ENCODE measurements around the gene TRA2A.
"Not testable (repeated sequence)": the region's sequence is repeated elsewhere in the genome, so short reads cannot be mapped to it uniquely, and the experiment has no call there.

Gene TRA2A

DNA sequence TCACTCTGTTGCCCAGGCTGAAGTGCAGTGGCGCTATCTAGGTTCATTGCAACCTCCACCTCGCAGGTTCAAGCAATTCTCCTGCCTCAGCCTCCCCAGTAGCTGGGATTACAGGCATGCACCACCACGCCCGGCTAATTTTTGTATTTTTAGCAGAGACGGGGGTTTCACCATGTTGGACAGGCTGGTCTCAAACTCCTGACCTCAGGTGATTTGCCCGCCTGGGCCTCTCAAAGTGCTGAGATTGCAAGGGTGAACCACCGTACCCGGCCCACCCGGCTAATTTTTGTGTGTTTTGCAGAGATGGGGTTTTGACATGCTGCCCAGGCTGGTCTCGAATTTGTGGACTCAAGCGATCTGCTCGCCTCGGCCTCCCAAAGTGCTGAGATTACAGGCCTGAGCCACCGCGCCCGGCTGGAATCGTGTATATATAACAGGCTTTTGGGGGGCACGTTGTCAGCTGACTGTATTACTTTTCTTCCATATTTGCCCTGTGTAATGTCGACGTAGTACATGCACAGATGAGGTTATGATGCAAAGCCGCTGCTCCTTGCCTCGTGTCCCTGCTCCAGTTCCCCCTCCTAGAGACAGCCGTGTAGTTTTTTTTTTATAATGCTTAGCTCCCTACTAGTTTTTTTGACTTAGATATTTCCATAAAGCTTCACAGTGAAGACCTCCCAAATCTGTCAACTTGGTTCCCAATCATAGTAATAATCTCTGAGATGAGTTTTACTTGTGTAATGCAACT, 883 bp upstream of the TRA2A start:
- Histone ChIP-seq H3K4me3 (ENCODE audit: low read length) (peak overlapping the region; percentile 99; the same call in 1 of the 2 replicates), H3K27me3 (ENCODE audit: insufficient read depth, low read length) (no peaks in the 10 kb centered on the region), H3K4me1 (ENCODE audit: insufficient read depth, low read length) (peaks cover 12% of the 10 kb centered on the region; the same call in 1 of the 2 replicates), H3K9ac (ENCODE audit: low read depth, low read length) (peak overlapping the region; percentile 100; the same call in 1 of the 2 replicates), H3K27ac (ENCODE audit: low read length) (no peak overlapping the region), H3K36me3 (ENCODE audit: insufficient read depth, low read depth, low read length) (0 out of 2 replicates have a peak, but pooled peaks cover 3% of the 10 kb centered on the region), H3K9me3 (ENCODE audit: insufficient read depth, low read depth, low read length) (no peaks in the 10 kb centered on the region)

GRCh38 chr7:23531050-23531793, 559 bp downstream of the TRA2A start:
- Histone ChIP-seq H3K4me1 (ENCODE audit: insufficient read depth, low read length) (peaks cover 23% of the 10 kb centered on the region; the same call in 1 of the 2 replicates), H3K36me3 (ENCODE audit: insufficient read depth, low read depth, low read length) (peaks cover 11% of the 10 kb centered on the region; the same call in 1 of the 2 replicates), H3K9ac (ENCODE audit: low read depth, low read length) (peak overlapping the region; percentile 100), H3K27me3 (ENCODE audit: insufficient read depth, low read length) (no peaks in the 10 kb centered on the region), H3K9me3 (ENCODE audit: insufficient read depth, low read depth, low read length) (no peaks in the 10 kb centered on the region), H3K4me3 (ENCODE audit: low read length) (peak overlapping the region; percentile 99), H3K27ac (ENCODE audit: low read length) (peak overlapping the region; percentile 99)

DNA sequence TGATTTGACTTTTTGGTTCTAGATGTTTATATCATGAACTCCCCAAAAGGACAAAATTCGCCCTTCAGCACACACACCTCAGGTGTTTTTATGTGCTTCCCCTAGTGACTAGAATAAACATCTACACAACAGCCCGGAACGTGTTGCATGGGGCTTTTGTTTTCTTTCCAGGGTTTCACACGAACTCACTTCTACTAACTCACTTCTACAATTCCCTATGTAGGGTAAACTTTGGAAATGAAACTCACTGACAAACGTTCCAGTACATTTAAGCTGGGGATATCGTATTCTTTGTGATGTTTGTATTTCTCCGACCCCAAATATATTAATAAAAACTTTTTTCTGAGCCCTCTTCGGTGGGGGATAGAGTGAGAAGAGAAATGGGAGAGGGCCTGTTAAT, 1.4 kb downstream of the TRA2A start:
- H3K9ac ChIP-seq (ENCODE audit: low read depth, low read length), result peak overlapping the region; percentile 100
- no peak overlapping the region for H3K27ac ChIP-seq (ENCODE audit: low read length)
- peaks cover 15% of the 10 kb centered on the region; the same call in 1 of the 2 replicates for H3K36me3 ChIP-seq (ENCODE audit: insufficient read depth, low read depth, low read length)
- H3K4me1 ChIP-seq (ENCODE audit: insufficient read depth, low read length), result peaks cover 26% of the 10 kb centered on the region; the same call in 1 of the 2 replicates
- peak overlapping the region; percentile 99 for H3K4me3 ChIP-seq (ENCODE audit: low read length)
- H3K27me3 ChIP-seq (ENCODE audit: insufficient read depth, low read length), result no peaks in the 10 kb centered on the region
- no peaks in the 10 kb centered on the region for H3K9me3 ChIP-seq (ENCODE audit: insufficient read depth, low read depth, low read length)

DNA sequence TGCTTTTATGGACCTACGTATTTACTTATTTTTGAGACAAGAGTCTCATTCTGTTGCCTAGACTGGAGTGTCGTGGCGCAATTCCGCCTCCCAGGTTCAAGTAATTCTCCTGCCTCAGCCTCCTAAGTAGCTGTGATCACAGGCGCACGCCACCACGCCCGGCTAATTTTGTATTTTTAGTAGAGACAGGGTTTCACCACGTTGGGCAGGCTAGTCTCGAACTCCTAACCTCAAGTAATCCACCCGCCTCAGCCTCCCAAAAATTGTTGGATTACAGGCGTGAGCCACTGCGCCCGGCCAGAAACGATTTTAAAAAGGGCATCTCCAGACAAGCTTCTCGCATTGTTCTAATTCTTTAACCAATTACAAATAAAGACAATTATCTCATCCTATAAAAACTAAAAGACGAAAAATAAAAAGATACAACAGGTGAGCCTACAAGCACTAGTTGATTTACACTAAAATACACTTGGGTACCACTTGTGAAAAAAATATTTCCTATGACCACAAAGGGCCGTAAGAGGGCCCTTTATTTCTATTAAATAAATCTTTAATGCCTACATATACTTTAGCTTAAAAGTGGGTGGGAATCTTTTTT, 2.4 kb downstream of the TRA2A start:
- Histone ChIP-seq H3K9me3 (ENCODE audit: insufficient read depth, low read depth, low read length) (no peaks in the 10 kb centered on the region), H3K27me3 (ENCODE audit: insufficient read depth, low read length) (no peaks in the 10 kb centered on the region), H3K27ac (ENCODE audit: low read length) (no peak overlapping the region), H3K36me3 (ENCODE audit: insufficient read depth, low read depth, low read length) (peaks cover 19% of the 10 kb centered on the region; the same call in 1 of the 2 replicates), H3K4me1 (ENCODE audit: insufficient read depth, low read length) (peaks cover 26% of the 10 kb centered on the region; the same call in 1 of the 2 replicates), H3K9ac (ENCODE audit: low read depth, low read length) (peak overlapping the region; percentile 100; the same call in 1 of the 2 replicates), H3K4me3 (ENCODE audit: low read length) (peak overlapping the region; percentile 99)

DNA sequence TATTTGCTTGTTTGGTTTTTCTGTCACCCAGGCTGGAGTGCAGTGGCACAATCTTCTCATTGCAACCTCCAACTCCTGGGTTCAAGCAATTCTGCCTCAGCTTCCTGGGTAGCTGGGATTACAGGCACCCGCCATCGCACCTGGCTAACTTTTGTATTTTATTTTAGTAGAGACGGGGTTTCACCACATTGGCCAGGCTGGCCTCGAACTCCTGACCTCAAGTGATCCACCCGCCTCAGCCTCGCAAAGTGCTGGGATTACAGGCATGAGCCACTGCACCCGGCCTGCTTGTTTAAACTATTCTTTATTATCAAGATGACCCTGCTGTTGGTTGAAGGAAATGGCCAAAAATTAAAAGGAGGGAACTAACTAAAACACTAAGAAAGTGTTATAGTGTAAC, 6.2 kb downstream of the TRA2A start:
- not testable (repeated sequence) for H3K9ac ChIP-seq (ENCODE audit: low read depth, low read length); H3K27me3 ChIP-seq (ENCODE audit: insufficient read depth, low read length); H3K4me3 ChIP-seq (ENCODE audit: low read length); H3K27ac ChIP-seq (ENCODE audit: low read length); H3K9me3 ChIP-seq (ENCODE audit: insufficient read depth, low read depth, low read length)
- H3K4me1 ChIP-seq (ENCODE audit: insufficient read depth, low read length), result peaks cover 21% of the 10 kb centered on the region; the same call in 1 of the 2 replicates
- peaks cover 46% of the 10 kb centered on the region for H3K36me3 ChIP-seq (ENCODE audit: insufficient read depth, low read depth, low read length)

DNA sequence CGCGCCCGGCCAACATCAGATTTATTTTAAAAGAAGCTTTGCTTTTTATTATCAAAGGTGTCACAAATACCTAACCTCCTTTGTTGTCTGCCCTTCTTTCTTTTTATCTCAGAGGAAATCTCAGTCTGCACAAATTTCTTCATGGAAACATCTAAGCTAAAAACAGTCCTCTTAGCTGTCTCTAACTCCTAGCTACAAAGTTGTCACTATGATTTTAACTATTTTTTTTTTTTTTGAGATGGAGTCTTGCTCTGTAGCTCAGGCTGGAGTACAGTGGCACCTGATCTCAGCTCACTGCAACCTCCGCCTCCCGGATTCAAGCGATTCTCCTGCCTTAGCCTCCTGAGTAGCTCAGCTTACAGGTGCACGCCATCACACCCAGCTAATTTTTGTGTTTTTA, 7.3 kb downstream of the TRA2A start:
- H3K27ac ChIP-seq (ENCODE audit: low read length), result no peak overlapping the region
- H3K4me3 ChIP-seq (ENCODE audit: low read length), result no peak overlapping the region
- no peak overlapping the region for H3K9ac ChIP-seq (ENCODE audit: low read depth, low read length)
- H3K4me1 ChIP-seq (ENCODE audit: insufficient read depth, low read length), result peaks cover 21% of the 10 kb centered on the region; the same call in 1 of the 2 replicates
- H3K9me3 ChIP-seq (ENCODE audit: insufficient read depth, low read depth, low read length), result no peaks in the 10 kb centered on the region; the same call in 1 of the 2 replicates
- H3K27me3 ChIP-seq (ENCODE audit: insufficient read depth, low read length), result no peaks in the 10 kb centered on the region
- H3K36me3 ChIP-seq (ENCODE audit: insufficient read depth, low read depth, low read length), result peaks cover 56% of the 10 kb centered on the region

DNA sequence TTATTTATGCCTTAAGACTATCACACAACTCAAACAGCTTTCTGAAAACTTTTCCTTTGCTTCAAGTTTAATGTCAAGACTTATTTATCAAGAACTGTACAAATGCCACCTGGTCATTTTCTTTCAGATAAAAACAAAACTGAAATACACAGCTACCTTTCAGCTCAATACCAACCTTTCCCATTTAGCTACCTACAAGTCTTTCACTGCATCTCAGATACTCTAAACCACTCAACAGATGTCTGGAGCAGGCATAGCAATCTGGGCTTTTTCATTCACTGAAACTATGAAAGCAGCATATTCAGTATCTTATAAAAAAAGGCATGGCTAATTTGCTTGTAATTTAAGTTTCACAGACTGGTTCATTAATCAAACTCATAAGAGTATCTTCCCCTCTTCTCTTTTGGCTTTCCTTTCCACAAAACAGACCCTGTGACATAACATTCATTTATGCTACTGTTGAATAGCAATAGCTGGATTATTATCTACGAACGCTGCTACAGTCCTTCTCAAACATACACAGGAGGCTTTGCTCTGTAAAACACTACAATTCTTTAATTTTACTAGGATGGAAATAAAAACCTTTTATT, 8.2 kb downstream of the TRA2A start:
- peaks cover 62% of the 10 kb centered on the region for H3K36me3 ChIP-seq (ENCODE audit: insufficient read depth, low read depth, low read length)
- no peak overlapping the region for H3K4me3 ChIP-seq (ENCODE audit: low read length)
- no peak overlapping the region for H3K9ac ChIP-seq (ENCODE audit: low read depth, low read length)
- H3K4me1 ChIP-seq (ENCODE audit: insufficient read depth, low read length), result peaks cover 16% of the 10 kb centered on the region; the same call in 1 of the 2 replicates
- H3K9me3 ChIP-seq (ENCODE audit: insufficient read depth, low read depth, low read length), result no peaks in the 10 kb centered on the region; the same call in 1 of the 2 replicates
- no peak overlapping the region for H3K27ac ChIP-seq (ENCODE audit: low read length)
- no peaks in the 10 kb centered on the region for H3K27me3 ChIP-seq (ENCODE audit: insufficient read depth, low read length)

- H3K4me3 ChIP-seq (ENCODE audit: low read length), result no peak overlapping the region
- H3K4me1 ChIP-seq (ENCODE audit: insufficient read depth, low read length), result no peaks in the 10 kb centered on the region
- peaks cover 82% of the 10 kb centered on the region for H3K36me3 ChIP-seq (ENCODE audit: insufficient read depth, low read depth, low read length)
- H3K9me3 ChIP-seq (ENCODE audit: insufficient read depth, low read depth, low read length), result no peaks in the 10 kb centered on the region; the same call in 1 of the 2 replicates
- H3K9ac ChIP-seq (ENCODE audit: low read depth, low read length), result no peak overlapping the region
- H3K27me3 ChIP-seq (ENCODE audit: insufficient read depth, low read length), result no peaks in the 10 kb centered on the region
- no peak overlapping the region for H3K27ac ChIP-seq (ENCODE audit: low read length)
Measured at GRCh38 chr7:23520582-23520981, 11.2 kb downstream of the TRA2A start.

DNA sequence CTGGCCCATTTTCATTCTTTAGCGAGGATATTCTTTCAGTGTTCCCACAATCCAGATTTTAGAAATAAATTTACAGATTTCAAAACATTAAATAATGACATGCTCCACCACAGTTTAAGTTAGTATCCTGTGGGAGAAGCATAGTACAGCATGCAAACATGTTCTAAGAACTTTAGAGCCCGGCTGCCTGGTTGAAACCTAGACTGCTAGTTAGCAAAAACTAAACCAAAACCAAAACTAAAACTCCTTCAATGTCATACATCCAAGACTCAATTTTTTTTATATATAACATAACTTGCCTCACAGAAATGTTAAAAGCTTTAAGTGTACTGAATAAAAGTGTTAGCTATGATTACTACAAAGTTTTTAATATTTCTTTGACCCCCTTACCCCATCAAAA, 17.0 kb downstream of the TRA2A start:
- Histone ChIP-seq H3K4me3 (ENCODE audit: low read length) (no peak overlapping the region), H3K36me3 (ENCODE audit: insufficient read depth, low read depth, low read length) (peaks cover 97% of the 10 kb centered on the region), H3K9me3 (ENCODE audit: insufficient read depth, low read depth, low read length) (no peaks in the 10 kb centered on the region), H3K4me1 (ENCODE audit: insufficient read depth, low read length) (no peaks in the 10 kb centered on the region), H3K27me3 (ENCODE audit: insufficient read depth, low read length) (no peaks in the 10 kb centered on the region), H3K9ac (ENCODE audit: low read depth, low read length) (no peak overlapping the region), H3K27ac (ENCODE audit: low read length) (no peak overlapping the region)

GRCh38 chr7:23513746-23514145, 18.0 kb downstream of the TRA2A start:
- H3K9ac ChIP-seq (ENCODE audit: low read depth, low read length); H3K27ac ChIP-seq (ENCODE audit: low read length); H3K4me1 ChIP-seq (ENCODE audit: insufficient read depth, low read length); H3K9me3 ChIP-seq (ENCODE audit: insufficient read depth, low read depth, low read length); H3K4me3 ChIP-seq (ENCODE audit: low read length); H3K27me3 ChIP-seq (ENCODE audit: insufficient read depth, low read length): not testable (repeated sequence)
- H3K36me3 ChIP-seq (ENCODE audit: insufficient read depth, low read depth, low read length), result peaks cover 97% of the 10 kb centered on the region

GRCh38 chr7:23494009-23494408, 37.8 kb downstream of the TRA2A start:
- Histone ChIP-seq H3K4me3 (ENCODE audit: low read length) (no peak overlapping the region), H3K27me3 (ENCODE audit: insufficient read depth, low read length) (no peaks in the 10 kb centered on the region), H3K36me3 (ENCODE audit: insufficient read depth, low read depth, low read length) (no peaks in the 10 kb centered on the region), H3K27ac (ENCODE audit: low read length) (no peak overlapping the region), H3K9me3 (ENCODE audit: insufficient read depth, low read depth, low read length) (no peaks in the 10 kb centered on the region), H3K4me1 (ENCODE audit: insufficient read depth, low read length) (no peaks in the 10 kb centered on the region), H3K9ac (ENCODE audit: low read depth, low read length) (no peak overlapping the region)

Measured in iPS-20b (cell line).